Endothelial cell of umbilical vein (primary cell): ENCODE data around the gene CLEC16A.

Source experiments
- CTCF ChIP-seq, 2 donors: IDR thresholded peaks; 1 replicate in 1 of 2; 2 replicates in 1 of 2; pipeline ENCODE4 v1.5.1; 2011; ENCODE audit warnings: low read length in 2 of 2, mild to moderate bottlenecking in 2 of 2, moderate library complexity in 2 of 2, control low read depth in 1 of 2, inconsistent platforms in 1 of 2, low read depth in 1 of 2; ENCODE audit not compliant: insufficient read depth in 1 of 2; ENCODE audit errors: extremely low read depth in 1 of 2
- EZH2 ChIP-seq: IDR thresholded peaks from 2 replicates; pipeline ENCODE4 v1.6.1; 2012; ENCODE audit warnings: borderline replicate concordance, low read depth, mild to moderate bottlenecking, moderate library complexity, low read length, inconsistent platforms; ENCODE audit not compliant: severe bottlenecking
- FOS ChIP-seq: IDR thresholded peaks from 2 replicates; pipeline ENCODE4 v1.6.1; 2011; ENCODE audit warnings: mild to moderate bottlenecking, low read length, moderate library complexity, borderline replicate concordance; ENCODE audit not compliant: insufficient read depth
- POLR2A ChIP-seq: IDR thresholded peaks from 2 replicates; pipeline ENCODE4 v1.6.1; 2012; ENCODE audit warnings: low read depth, mild to moderate bottlenecking, control low read depth, low read length
- POLR2AphosphoS5 ChIP-seq: IDR thresholded peaks from 2 replicates; pipeline ENCODE4 v1.6.1; 2012; ENCODE audit warnings: low read depth, mild to moderate bottlenecking, control low read depth, low read length, moderate library complexity; ENCODE audit not compliant: insufficient read depth

GRCh38 chr16:11200592-11200991 lies 256.2 kb downstream of the CLEC16A start:
- TF ChIP-seq CTCF (IDR thresholded peaks at IDR 0.05; ENCODE audit: extremely low read depth in 1 of 2, insufficient read depth in 1 of 2, low read depth in 1 of 2, low read length in 2 of 2) (no peak), POLR2A (no peak), EZH2 (no peak), FOS (no peak), POLR2AphosphoS5 (no peak)
